GM18873 (cell line): ENCODE results near the gene CACNA1C.
"Not testable (repeated sequence)": the region's sequence is repeated elsewhere in the genome, so short reads cannot be mapped to it uniquely, and the experiment has no call there.

Experiments
- ATAC-seq: cut with Tn5 transposase; IDR thresholded peaks from one replicate; pipeline ENCODE4 v1.9.1; 2021; ENCODE audit warnings: mild to moderate bottlenecking, moderate library complexity, moderate number of reproducible peaks; ENCODE audit not compliant: unreplicated experiment, low FRiP score

Gene CACNA1C

GRCh38 chr12:2135661-2136418 is 83.1 kb downstream of the CACNA1C start:
- ATAC-seq: not testable (repeated sequence)

- no peak for ATAC-seq
These were observed 84.1 kb downstream of the CACNA1C start for GRCh38 chr12:2136901-2137300.

- no peak for ATAC-seq
These were observed 84.9 kb downstream of the CACNA1C start for GRCh38 chr12:2137711-2138110.

- ATAC-seq: no peak
These were observed 85.5 kb downstream of the CACNA1C start for GRCh38 chr12:2138294-2138693.

GRCh38 chr12:2138871-2139308 is 86.1 kb downstream of the CACNA1C start:
- no peak for ATAC-seq

- no peak for ATAC-seq
These were observed 86.9 kb downstream of the CACNA1C start for GRCh38 chr12:2139651-2140050.

- no peak for ATAC-seq
These were observed 88.2 kb downstream of the CACNA1C start for GRCh38 chr12:2140858-2141519.

- no peak for ATAC-seq
These were observed 89.3 kb downstream of the CACNA1C start for GRCh38 chr12:2142068-2142467.

GRCh38 chr12:2144951-2145350 is 92.2 kb downstream of the CACNA1C start:
- ATAC-seq: no peak

- ATAC-seq: no peak
These were observed 92.7 kb downstream of the CACNA1C start for GRCh38 chr12:2145433-2145998.

- ATAC-seq: no peak
These were observed 94.5 kb downstream of the CACNA1C start for GRCh38 chr12:2147335-2147734.

- no peak for ATAC-seq
These were observed 96.3 kb downstream of the CACNA1C start for GRCh38 chr12:2149091-2149490.

GRCh38 chr12:2150833-2151232 is 98.0 kb downstream of the CACNA1C start:
- ATAC-seq: no peak

- no peak for ATAC-seq
These were observed 98.6 kb downstream of the CACNA1C start for GRCh38 chr12:2151391-2151790.

GRCh38 chr12:2152134-2152533 is 99.3 kb downstream of the CACNA1C start:
- ATAC-seq: peak; percentile 47

- ATAC-seq: no peak
These were observed 101.3 kb downstream of the CACNA1C start for GRCh38 chr12:2154050-2154449.

GRCh38 chr12:2154521-2154920 is 101.7 kb downstream of the CACNA1C start:
- ATAC-seq: no peak

GRCh38 chr12:2156333-2156732 is 103.5 kb downstream of the CACNA1C start:
- no peak for ATAC-seq

- ATAC-seq: no peak
These were observed 107.3 kb downstream of the CACNA1C start for GRCh38 chr12:2160043-2160442.

GRCh38 chr12:2161473-2161872 is 108.7 kb downstream of the CACNA1C start:
- no peak for ATAC-seq

GRCh38 chr12:2163177-2163941 is 110.6 kb downstream of the CACNA1C start:
- ATAC-seq: no peak
